ENCODE results near the gene LRRC27.

- TF ChIP-seq, protein P1, sequence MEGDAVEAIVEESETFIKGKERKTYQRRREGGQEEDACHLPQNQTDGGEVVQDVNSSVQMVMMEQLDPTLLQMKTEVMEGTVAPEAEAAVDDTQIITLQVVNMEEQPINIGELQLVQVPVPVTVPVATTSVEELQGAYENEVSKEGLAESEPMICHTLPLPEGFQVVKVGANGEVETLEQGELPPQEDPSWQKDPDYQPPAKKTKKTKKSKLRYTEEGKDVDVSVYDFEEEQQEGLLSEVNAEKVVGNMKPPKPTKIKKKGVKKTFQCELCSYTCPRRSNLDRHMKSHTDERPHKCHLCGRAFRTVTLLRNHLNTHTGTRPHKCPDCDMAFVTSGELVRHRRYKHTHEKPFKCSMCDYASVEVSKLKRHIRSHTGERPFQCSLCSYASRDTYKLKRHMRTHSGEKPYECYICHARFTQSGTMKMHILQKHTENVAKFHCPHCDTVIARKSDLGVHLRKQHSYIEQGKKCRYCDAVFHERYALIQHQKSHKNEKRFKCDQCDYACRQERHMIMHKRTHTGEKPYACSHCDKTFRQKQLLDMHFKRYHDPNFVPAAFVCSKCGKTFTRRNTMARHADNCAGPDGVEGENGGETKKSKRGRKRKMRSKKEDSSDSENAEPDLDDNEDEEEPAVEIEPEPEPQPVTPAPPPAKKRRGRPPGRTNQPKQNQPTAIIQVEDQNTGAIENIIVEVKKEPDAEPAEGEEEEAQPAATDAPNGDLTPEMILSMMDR (IDR thresholded peaks at IDR 0.05), result no peak
- TF ChIP-seq POLR2A (IDR thresholded peaks at IDR 0.05), result peak in 1 of 2 donors; percentile 18
Measured at GRCh38 chr10:132420981-132421846, 89.2 kb downstream of the LRRC27 start.
